HG02870 (cell line): ENCODE measurements around the gene IQSEC1.

ENCODE experiments used
- ATAC-seq: cut with Tn5 transposase; IDR thresholded peaks from one replicate; pipeline ENCODE4 v1.9.1; 2021; ENCODE audit warnings: mild to moderate bottlenecking, moderate library complexity; ENCODE audit not compliant: unreplicated experiment

The IQSEC1 gene

GRCh38 chr3:12975748-12976522, 97.3 kb downstream of the IQSEC1 start:
- ATAC-seq, result no peak

GRCh38 chr3:12974819-12975218, 98.4 kb downstream of the IQSEC1 start:
- ATAC-seq, result no peak

GRCh38 chr3:12974334-12974733, 98.9 kb downstream of the IQSEC1 start:
- ATAC-seq, result no peak

- ATAC-seq, result no peak
Measured at GRCh38 chr3:12973827-12974226, 99.4 kb downstream of the IQSEC1 start.

GRCh38 chr3:12972781-12973702, 100.2 kb downstream of the IQSEC1 start:
- ATAC-seq, result no peak

- no peak for ATAC-seq
Measured at GRCh38 chr3:12972043-12972442, 101.2 kb downstream of the IQSEC1 start.

- no peak for ATAC-seq
Measured at GRCh38 chr3:12970684-12971083, 102.5 kb downstream of the IQSEC1 start.

- no peak for ATAC-seq
Measured at GRCh38 chr3:12969486-12969885, 103.7 kb downstream of the IQSEC1 start.

- ATAC-seq, result no peak
Measured at GRCh38 chr3:12968541-12968940, 104.7 kb downstream of the IQSEC1 start.

GRCh38 chr3:12967606-12968351, 105.5 kb downstream of the IQSEC1 start:
- ATAC-seq, result peak; percentile 69

- peak; percentile 7 for ATAC-seq
Measured at GRCh38 chr3:12966847-12967605, 106.2 kb downstream of the IQSEC1 start.

- ATAC-seq, result no peak
Measured at GRCh38 chr3:12965999-12966846, 107.0 kb downstream of the IQSEC1 start.

- no peak for ATAC-seq
Measured at GRCh38 chr3:12964711-12965612, 108.3 kb downstream of the IQSEC1 start.

- ATAC-seq, result no peak
Measured at GRCh38 chr3:12963922-12964701, 109.1 kb downstream of the IQSEC1 start.

- no peak for ATAC-seq
Measured at GRCh38 chr3:12963231-12963896, 109.9 kb downstream of the IQSEC1 start.

- ATAC-seq, result no peak
Measured at GRCh38 chr3:12962292-12962691, 110.9 kb downstream of the IQSEC1 start.

GRCh38 chr3:12961697-12962036, 111.6 kb downstream of the IQSEC1 start:
- no peak for ATAC-seq
